Gastroesophageal sphincter (tissue), 3 donors: ENCODE results near the gene KCTD21.

Experiments used
- CTCF ChIP-seq, 4 experiments: fragments of 200-600 bp in 2 of 4; fragments of 450-650 bp in 2 of 4; sonication (generic) in 1 of 4; IDR thresholded peaks; one replicate each; pipeline ENCODE4 v1.5.1; 2017 to 2019; ENCODE audit warnings: antibody characterized with exemption in 4 of 4, mild to moderate bottlenecking in 2 of 4, moderate library complexity in 2 of 4
- POLR2A ChIP-seq, 2 donors: fragments of 450-650 bp; IDR thresholded peaks; one replicate each; pipeline ENCODE4 v1.6.1; 2017; ENCODE audit warnings: antibody characterized with exemption in 2 of 2, mild to moderate bottlenecking in 2 of 2, moderate library complexity in 1 of 2
- POLR2AphosphoS5 ChIP-seq: sonication (generic); formaldehyde crosslinking; IDR thresholded peaks from one replicate; pipeline ENCODE4 v1.6.1; 2017; ENCODE audit warnings: antibody characterized with exemption

- TF ChIP-seq POLR2A (IDR thresholded peaks at IDR 0.05) (no peak), POLR2AphosphoS5 (no peak), CTCF (IDR thresholded peaks at IDR 0.05) (no peak)
Measured at GRCh38 chr11:78131956-78132355, 56.5 kb downstream of the KCTD21 start.
